Right ventricle myocardium superior (tissue), 1 donor: ENCODE measurements around the gene IL19. TPM values are rescaled to one million over a fixed set of nuclear protein-coding genes. Genes with fewer than 3 reads are reported as not detected.

Experiments
- ATAC-seq: fragments of 200-7000 bp; cut with Tn5 transposase; one replicate; pipeline ENCODE4 v1.9.1; 2020; ENCODE audit warnings: mild to moderate bottlenecking; ENCODE audit not compliant: poor library complexity
- DNase-seq: peaks from one replicate; pipeline ENCODE4 v3.0.0-alpha.2; 2020
- intact Hi-C: fragments of 100-400 bp; cut with DNase I; formaldehyde crosslinking; loops from one replicate; pipeline ENCODE4 v1.11.2; 2022
- total RNA-seq: library from RNA; stranded (reverse); fragmentation: NEBNext Ultra II Directional; extraction: Animal tissue kit (Norgen Biotek cat#: 25700); gene quantifications from one replicate; pipeline ENCODE4 v1.2.1, GENCODE V29; 2021
- donor health status: DM: no; HTN: yes; CAD: no; lungs with severe emphysema.

Gene IL19
- total RNA-seq, 1 donor from 2014 or later, result not detected

- no peak for DNase-seq
- intact Hi-C loops, result no loop called here
- no peak for ATAC-seq
These were observed 22.5 kb downstream of the IL19 start for GRCh38 chr1:206792939-206793607.

- intact Hi-C loops, result no loop called here
- ATAC-seq, result no peak
- DNase-seq, result no peak
These were observed 23.0 kb downstream of the IL19 start for GRCh38 chr1:206793620-206794019.

GRCh38 chr1:206794294-206794908 is 23.8 kb downstream of the IL19 start:
- intact Hi-C loops, result no loop called here
- ATAC-seq (no peak), DNase-seq (no peak)

- intact Hi-C loops, result no loop called here
- DNase-seq, result no peak
- no peak for ATAC-seq
These were observed 25.5 kb downstream of the IL19 start for GRCh38 chr1:206796116-206796515.

- no peak for DNase-seq
- ATAC-seq, result no peak
- intact Hi-C loops, result no loop called here
These were observed 26.4 kb downstream of the IL19 start for GRCh38 chr1:206796981-206797402.

- intact Hi-C loops, result no loop called here
- ATAC-seq (no peak), DNase-seq (no peak)
These were observed 27.2 kb downstream of the IL19 start for GRCh38 chr1:206797534-206798383.

GRCh38 chr1:206798384-206798996 is 27.9 kb downstream of the IL19 start:
- no peak for DNase-seq
- intact Hi-C loops, result no loop called here

GRCh38 chr1:206799311-206799710 is 28.7 kb downstream of the IL19 start:
- no peak for ATAC-seq
- intact Hi-C loops, result no loop called here
- no peak for DNase-seq

More at GRCh38 chr1:206798384-206798996, 27.9 kb downstream of the IL19 start:
- no peak for ATAC-seq

GRCh38 chr1:206800411-206800810 is 29.8 kb downstream of the IL19 start:
- DNase-seq (no peak), ATAC-seq (no peak)
- intact Hi-C loops, result no loop called here

GRCh38 chr1:206800891-206801290 is 30.3 kb downstream of the IL19 start:
- ATAC-seq, result no peak
- no peak for DNase-seq
- intact Hi-C loops, result no loop called here

GRCh38 chr1:206801467-206801866 is 30.9 kb downstream of the IL19 start:
- peak; percentile 27 for ATAC-seq
- intact Hi-C loops, result no loop called here

GRCh38 chr1:206802401-206802800 is 31.8 kb downstream of the IL19 start:
- intact Hi-C loops, result no loop called here
- ATAC-seq, result no peak
- no peak for DNase-seq

More at GRCh38 chr1:206801467-206801866, 30.9 kb downstream of the IL19 start:
- no peak for DNase-seq

- intact Hi-C loops, result no loop called here
- ATAC-seq, result no peak
- no peak for DNase-seq
These were observed 32.7 kb downstream of the IL19 start for GRCh38 chr1:206803221-206803730.

- DNase-seq (no peak), ATAC-seq (no peak)
- intact Hi-C loops, result no loop called here
These were observed 33.7 kb downstream of the IL19 start for GRCh38 chr1:206804156-206804737.

- DNase-seq, result no peak
- ATAC-seq, result no peak
- intact Hi-C loops, result no loop called here
These were observed 34.8 kb downstream of the IL19 start for GRCh38 chr1:206805357-206805756.

GRCh38 chr1:206808615-206809014 is 38.0 kb downstream of the IL19 start:
- DNase-seq, result no peak
- peak; percentile 81 for ATAC-seq
- intact Hi-C loops, result loop anchor here (2.0 kb wide), 1 partner anchor 174 kb away; the partner anchor contains the start of gene DYRK3

GRCh38 chr1:206809504-206810084 is 39.0 kb downstream of the IL19 start:
- DNase-seq, result no peak
- intact Hi-C loops, result loop anchor here (2.0 kb wide), 1 partner anchor 175 kb away; the partner anchor contains the start of gene DYRK3
- ATAC-seq, result no peak

- no peak for ATAC-seq
- DNase-seq, result no peak
- intact Hi-C loops, result no loop called here
These were observed 41.9 kb downstream of the IL19 start for GRCh38 chr1:206812471-206812870.
